ENCODE data around the gene ST7L. TPM values are rescaled to one million over a fixed set of nuclear protein-coding genes. Genes with fewer than 3 reads are reported as not detected.
A peak's percentile ranks its signal among the peaks of the same experiment; 100 is the strongest.
"Not testable (repeated sequence)": the region's sequence is repeated elsewhere in the genome, so short reads cannot be mapped to it uniquely, and the experiment has no call there.

Gene ST7L
- polyA plus RNA-seq, 6 donors from 2014 or later = 10.7 to 22.0 (median 13.5) TPM

GRCh38 chr1:112629256-112629655 is 10.3 kb upstream of the ST7L start:
- DNase-seq = no peak
- Mint-ChIP-seq H3K4me1 (peaks cover 67 to 86% (median 78%) of the 10 kb centered on the region in 3 donors), H3K9me3 (no peaks in the 10 kb centered on the region), H3K27me3 (no peaks in the 10 kb centered on the region), H3K36me3 (peaks cover 19 to 32% of the 10 kb centered on the region in 2 donors), H3K4me3 (peak overlapping the region in 2 of 8 donors; percentile 4 to 5), H3K27ac (peak overlapping the region in 4 of 6 donors; percentile 39 to 79 (median 77))
- ATAC-seq (ENCODE audit: low read depth in 2 of 2) = no peak

- peak overlapping the region in 4 of 6 donors; percentile 7 to 78 (median 34) for H3K27ac Mint-ChIP-seq
- no peaks in the 10 kb centered on the region for H3K27me3 Mint-ChIP-seq
- ATAC-seq (ENCODE audit: low read depth in 2 of 2) = peak in 1 of 2 donors; percentile 41
- no peak for DNase-seq
- peaks cover 59 to 85% (median 71%) of the 10 kb centered on the region in 3 donors for H3K4me1 Mint-ChIP-seq
- H3K36me3 Mint-ChIP-seq = peaks cover 19 to 27% of the 10 kb centered on the region in 2 donors
- H3K4me3 Mint-ChIP-seq = no peak overlapping the region
- H3K9me3 Mint-ChIP-seq = no peaks in the 10 kb centered on the region
Measured at GRCh38 chr1:112628516-112628915, 9.6 kb upstream of the ST7L start.

DNA sequence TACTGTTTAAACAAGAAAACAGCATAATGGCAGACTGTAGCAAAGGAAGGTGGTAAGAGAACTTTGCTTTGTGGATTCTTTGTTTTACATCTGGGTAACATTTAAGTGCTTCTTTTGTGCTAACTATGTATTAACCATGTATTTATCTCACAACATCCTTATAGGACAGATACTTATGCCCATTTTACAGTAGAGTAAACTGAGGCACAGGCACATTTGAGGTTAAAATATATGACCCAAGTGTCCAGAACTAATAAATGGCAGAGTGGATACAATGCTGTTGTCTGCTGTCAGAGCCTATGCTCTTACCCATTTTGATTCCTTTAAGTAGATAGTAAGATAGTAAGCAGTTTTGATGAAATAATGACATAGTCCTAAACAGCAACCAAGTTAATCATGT is 7.9 kb upstream of the ST7L start:
- Mint-ChIP-seq H3K27me3 (no peaks in the 10 kb centered on the region), H3K36me3 (peaks cover 19 to 23% of the 10 kb centered on the region in 2 donors), H3K27ac (peak overlapping the region in 4 of 6 donors; percentile 52 to 90 (median 75)), H3K9me3 (no peaks in the 10 kb centered on the region), H3K4me3 (peak overlapping the region in 2 of 8 donors; percentile 12 to 18), H3K4me1 (peaks cover 49 to 84% (median 69%) of the 10 kb centered on the region in 3 donors)
- ATAC-seq (ENCODE audit: low read depth in 2 of 2) (no peak), DNase-seq (no peak)

GRCh38 chr1:112626193-112626592 is 7.3 kb upstream of the ST7L start:
- Mint-ChIP-seq H3K9me3 (no peaks in the 10 kb centered on the region), H3K36me3 (peaks cover 19 to 23% of the 10 kb centered on the region in 2 donors), H3K27me3 (no peaks in the 10 kb centered on the region), H3K4me3 (peak overlapping the region in 2 of 8 donors; percentile 15 to 18), H3K4me1 (peaks cover 48 to 86% (median 62%) of the 10 kb centered on the region in 3 donors), H3K27ac (peak overlapping the region in 3 of 6 donors; percentile 52 to 87 (median 63))
- ATAC-seq (ENCODE audit: low read depth in 2 of 2) (no peak), DNase-seq (no peak)

DNA sequence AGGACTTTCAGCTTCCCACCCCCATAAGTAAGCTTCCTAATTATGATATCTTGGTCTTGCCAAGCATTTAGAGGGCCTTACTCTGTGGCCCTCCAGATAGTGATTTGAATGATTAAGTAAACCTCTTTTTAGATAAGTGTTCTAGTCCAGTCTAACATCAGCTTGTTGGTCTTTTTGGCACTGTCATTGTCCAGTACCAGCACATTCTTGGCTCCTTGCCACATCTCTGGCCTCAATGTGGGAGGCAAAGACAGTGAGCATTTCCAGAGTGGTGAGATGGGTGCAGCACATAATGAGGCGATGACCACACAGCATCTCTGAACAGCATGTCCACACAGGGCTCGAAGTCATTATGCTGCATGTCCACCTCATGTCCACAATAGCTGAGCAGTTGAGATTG is 6.8 kb upstream of the ST7L start:
- peak overlapping the region in 5 of 6 donors; percentile 18 to 87 (median 36) for H3K27ac Mint-ChIP-seq
- H3K27me3 Mint-ChIP-seq = no peaks in the 10 kb centered on the region
- no peaks in the 10 kb centered on the region for H3K9me3 Mint-ChIP-seq
- H3K36me3 Mint-ChIP-seq = peaks cover 19 to 23% of the 10 kb centered on the region in 2 donors
- no peak for DNase-seq
- no peak for ATAC-seq (ENCODE audit: low read depth in 2 of 2)
- H3K4me1 Mint-ChIP-seq = peaks cover 46 to 87% (median 61%) of the 10 kb centered on the region in 3 donors
- peak overlapping the region in 3 of 8 donors; percentile 16 to 77 (median 35) for H3K4me3 Mint-ChIP-seq

GRCh38 chr1:112624493-112624892 is 5.6 kb upstream of the ST7L start:
- not testable (repeated sequence) for DNase-seq; ATAC-seq (ENCODE audit: low read depth in 2 of 2); H3K9me3 Mint-ChIP-seq; H3K27me3 Mint-ChIP-seq
- Mint-ChIP-seq H3K4me3 (peak overlapping the region in 3 of 8 donors; percentile 31 to 71 (median 54)), H3K27ac (peak overlapping the region in 5 of 6 donors; percentile 15 to 87 (median 83)), H3K4me1 (peaks cover 49 to 84% (median 65%) of the 10 kb centered on the region in 3 donors), H3K36me3 (peaks cover 16 to 20% of the 10 kb centered on the region in 2 donors)

DNA sequence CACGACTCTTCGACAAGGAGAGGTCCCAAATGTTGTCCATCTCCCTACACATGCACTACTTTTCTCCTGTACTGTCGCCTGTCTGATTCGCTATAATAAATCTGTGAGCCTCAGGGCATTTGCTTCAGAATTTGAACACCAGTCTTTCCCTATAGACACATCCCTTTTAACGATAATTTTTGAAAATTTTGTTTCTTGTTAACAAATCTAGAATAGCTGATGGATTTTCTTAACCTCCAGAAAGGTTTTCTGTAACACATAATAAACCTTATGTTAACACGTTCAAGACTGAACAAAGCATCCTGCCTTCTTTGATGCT is 1.4 kb upstream of the ST7L start:
- H3K36me3 Mint-ChIP-seq = peaks cover 0 to 14% of the 10 kb centered on the region in 2 donors
- H3K27me3 Mint-ChIP-seq = no peaks in the 10 kb centered on the region
- peak overlapping the region; percentile 100 for H3K27ac Mint-ChIP-seq
- peaks cover 34 to 59% (median 49%) of the 10 kb centered on the region in 3 donors for H3K4me1 Mint-ChIP-seq
- H3K4me3 Mint-ChIP-seq = peak overlapping the region; percentile 95 to 100 (median 99)
- no peak for DNase-seq
- no peak for ATAC-seq (ENCODE audit: low read depth in 2 of 2)
- no peaks in the 10 kb centered on the region for H3K9me3 Mint-ChIP-seq

DNA sequence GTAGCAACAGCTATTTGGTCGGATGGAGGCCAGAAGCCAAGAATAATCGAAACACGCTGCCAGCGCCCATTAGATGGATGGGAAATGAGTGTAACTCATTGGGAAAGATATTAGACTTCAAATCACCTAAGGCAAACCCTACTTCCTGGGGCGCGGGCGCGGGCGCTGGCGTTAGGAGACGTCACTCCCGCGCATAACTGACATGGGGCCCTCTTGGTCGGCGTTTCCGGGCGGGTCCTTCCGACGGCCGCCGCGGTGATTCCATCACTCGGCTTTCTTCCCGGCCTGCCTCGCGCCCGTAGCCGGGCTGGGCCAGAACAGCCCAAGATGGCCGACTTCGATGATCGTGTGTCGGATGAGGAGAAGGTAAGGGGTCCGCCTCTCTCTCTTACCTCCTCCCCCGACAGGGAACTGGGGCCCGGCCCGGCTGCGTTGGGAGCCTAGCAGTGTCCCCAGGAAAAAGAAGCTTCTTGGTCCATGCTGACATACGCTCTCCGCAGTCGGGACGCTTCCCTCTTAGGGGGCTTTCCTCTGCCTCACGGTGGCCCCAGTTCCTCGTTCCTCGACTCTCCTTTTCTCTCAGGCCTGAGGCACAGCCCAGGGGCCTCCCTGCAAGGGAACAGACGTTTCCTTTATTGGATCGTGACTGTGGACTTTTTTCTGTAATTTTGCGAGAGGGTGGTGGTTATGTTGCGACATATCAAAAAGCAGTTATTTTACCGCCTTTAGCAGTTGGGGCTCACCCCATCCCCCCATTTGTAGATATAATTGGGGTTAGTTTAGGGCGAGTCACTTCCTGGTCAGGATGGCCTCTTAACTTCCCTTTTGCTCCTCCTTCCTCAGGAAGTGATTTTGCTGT is 806 bp upstream of the ST7L start, which contains the start of gene CAPZA1:
Gene CAPZA1 (plus strand): TSS at position 315 of the 859 bp plus-strand sequence. CDS start 13 bp downstream, at position 328.
- Mint-ChIP-seq H3K36me3 (peaks cover 0 to 8% of the 10 kb centered on the region in 2 donors), H3K9me3 (no peaks in the 10 kb centered on the region), H3K4me3 (peak within 1 kb of the TSS; percentile 95 to 100 (median 99)), H3K27me3 (no peaks in the 10 kb centered on the region), H3K4me1 (peaks cover 28 to 54% (median 43%) of the 10 kb centered on the region in 3 donors), H3K27ac (peak within 1 kb of the TSS; percentile 100)
- DNase-seq (peak; percentile 91), ATAC-seq (ENCODE audit: low read depth in 2 of 2) (peak; percentile 80 to 82)

DNA sequence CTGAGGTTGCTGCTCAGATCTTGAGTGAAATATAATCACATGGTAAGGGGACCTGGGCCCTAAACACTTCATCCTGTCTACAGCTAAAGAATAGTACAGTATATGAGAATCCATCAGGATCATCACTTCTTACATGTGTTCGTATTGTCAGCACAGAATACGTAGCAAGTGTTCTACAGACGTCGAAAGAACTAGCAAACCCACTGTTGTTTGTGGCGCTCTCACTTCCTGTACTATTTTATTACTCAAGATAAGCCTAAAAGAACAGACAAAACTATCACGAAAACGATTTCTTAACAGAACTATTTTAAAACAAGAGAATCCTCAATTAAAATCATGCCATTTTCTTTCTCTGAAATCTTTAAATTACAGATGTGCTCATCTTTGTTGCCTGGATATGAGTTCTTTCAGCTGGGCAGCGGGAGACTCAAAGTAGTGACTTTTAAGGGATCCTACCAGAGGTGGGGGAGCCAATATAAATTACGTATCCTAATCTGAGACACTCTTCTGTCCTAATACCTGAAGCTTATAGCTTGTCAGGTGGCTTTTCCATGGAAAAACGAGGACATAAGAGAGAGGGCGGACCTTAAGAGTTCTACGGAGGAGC is 724 bp downstream of the ST7L start:
- Mint-ChIP-seq H3K27me3 (no peaks in the 10 kb centered on the region), H3K4me3 (peak overlapping the region; percentile 95 to 100 (median 99))

GRCh38 chr1:112614460-112615065 is 4.4 kb downstream of the ST7L start:
- peak; percentile 24 for DNase-seq

More for the DNA sequence above, 724 bp downstream of the ST7L start:
- peaks cover 0 to 7% of the 10 kb centered on the region in 2 donors for H3K36me3 Mint-ChIP-seq
- DNase-seq (peak; percentile 45), ATAC-seq (ENCODE audit: low read depth in 2 of 2) (peak; percentile 16)
- peaks cover 24 to 39% (median 38%) of the 10 kb centered on the region in 3 donors for H3K4me1 Mint-ChIP-seq
- H3K9me3 Mint-ChIP-seq = no peaks in the 10 kb centered on the region
- peak overlapping the region; percentile 100 for H3K27ac Mint-ChIP-seq

GRCh38 chr1:112605633-112606327 is 13.2 kb downstream of the ST7L start:
- H3K27ac Mint-ChIP-seq = no peak overlapping the region
- no peaks in the 10 kb centered on the region for H3K9me3 Mint-ChIP-seq
- H3K4me3 Mint-ChIP-seq = no peak overlapping the region
- H3K27me3 Mint-ChIP-seq = no peaks in the 10 kb centered on the region
- H3K4me1 Mint-ChIP-seq = peaks cover 6 to 8% (median 8%) of the 10 kb centered on the region in 3 donors
- DNase-seq = no peak
- no peak for ATAC-seq (ENCODE audit: low read depth in 2 of 2)
- peaks cover 8 to 23% of the 10 kb centered on the region in 2 donors for H3K36me3 Mint-ChIP-seq

More at GRCh38 chr1:112614460-112615065, 4.4 kb downstream of the ST7L start:
- Mint-ChIP-seq H3K9me3 (no peaks in the 10 kb centered on the region), H3K27me3 (no peaks in the 10 kb centered on the region), H3K36me3 (peaks cover 0 to 6% of the 10 kb centered on the region in 2 donors), H3K4me1 (peaks cover 12 to 16% (median 13%) of the 10 kb centered on the region in 3 donors), H3K4me3 (peak overlapping the region in 2 of 8 donors; percentile 25 to 75), H3K27ac (peak overlapping the region in 1 of 6 donors; percentile 60)
- no peak for ATAC-seq (ENCODE audit: low read depth in 2 of 2)

DNA sequence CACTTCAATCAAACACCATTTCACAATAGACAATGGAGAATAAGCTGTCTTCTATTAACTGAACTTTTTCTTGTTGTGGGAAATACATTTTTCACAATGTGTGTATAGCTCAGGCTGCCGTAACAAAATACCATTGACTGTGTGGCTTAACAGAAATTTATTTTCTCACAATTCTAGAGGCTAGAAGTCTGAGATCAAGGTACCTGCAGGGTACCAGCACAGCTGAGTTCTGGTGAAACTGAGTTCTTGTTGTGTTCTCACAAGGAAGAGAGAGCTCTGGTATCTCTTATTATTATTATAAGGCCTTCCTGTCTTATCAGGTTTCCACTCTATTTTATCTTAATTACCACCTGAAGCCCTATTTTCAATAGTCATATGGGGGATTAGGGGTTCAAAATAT is 15.4 kb downstream of the ST7L start:
- no peaks in the 10 kb centered on the region for H3K27me3 Mint-ChIP-seq
- H3K9me3 Mint-ChIP-seq = no peaks in the 10 kb centered on the region
- DNase-seq (no peak), ATAC-seq (ENCODE audit: low read depth in 2 of 2) (no peak)
- H3K4me1 Mint-ChIP-seq = peaks cover 6 to 8% (median 7%) of the 10 kb centered on the region in 3 donors
- H3K36me3 Mint-ChIP-seq = peaks cover 8 to 23% of the 10 kb centered on the region in 2 donors
- H3K4me3 Mint-ChIP-seq = no peak overlapping the region
- H3K27ac Mint-ChIP-seq = no peak overlapping the region
